WTC11 (cell line): ENCODE measurements around the gene ZNF749. TPM values are rescaled to one million over a fixed set of nuclear protein-coding genes. Genes with fewer than 3 reads are reported as not detected.

Experiments
- ATAC-seq: fragments of 200-7000 bp; cut with Tn5 transposase; 2 replicates; pipeline ENCODE4 v1.10.0; 2021; ENCODE audit warnings: mild to moderate bottlenecking, moderate library complexity
- CTCF ChIA-PET: fragments of 300-600 bp; sonication (Branson Sonifier 250); formaldehyde crosslinking; loops from one replicate; lab custom pipeline; 2021; ENCODE audit warnings: antibody characterized with exemption; lab: Charles Lee
- POLR2A ChIA-PET: fragments of 350-600 bp; sonication (Branson Sonifier 250); formaldehyde crosslinking; loops from one replicate; lab custom pipeline; 2021; ENCODE audit warnings: antibody characterized with exemption; lab: Charles Lee
- DNase-seq: peaks from one replicate; pipeline ENCODE4 v3.0.0; 2021; ENCODE audit warnings: low spot score
- H3K27ac Mint-ChIP-seq: 2 replicates; pipeline ENCODE4 v1.8.0; 2021; ENCODE audit warnings: mixed read lengths
- H3K27me3 Mint-ChIP-seq: 2 replicates; pipeline ENCODE4 v1.8.0; 2021; ENCODE audit warnings: low read depth, mild to moderate bottlenecking, moderate library complexity, mixed read lengths
- H3K36me3 Mint-ChIP-seq: 2 replicates; pipeline ENCODE4 v1.8.0; 2021; ENCODE audit warnings: mixed read lengths
- H3K4me1 Mint-ChIP-seq: 2 replicates; pipeline ENCODE4 v1.8.0; 2022; ENCODE audit warnings: mixed read lengths
- H3K4me3 Mint-ChIP-seq: 2 replicates; pipeline ENCODE4 v1.8.0; 2021; ENCODE audit warnings: mild to moderate bottlenecking, moderate library complexity, mixed read lengths
- H3K9me3 Mint-ChIP-seq: 2 replicates; pipeline ENCODE4 v1.8.0; 2021; ENCODE audit warnings: mixed read lengths
- AR ChIP-seq: fragments of 250-450 bp; sonication (Bioruptor Pico); IDR thresholded peaks from 2 replicates; pipeline ENCODE4 v1.9.0; 2021; ENCODE audit warnings: mild to moderate bottlenecking
- CREB1 ChIP-seq: sonication (generic); formaldehyde crosslinking; IDR thresholded peaks from 2 replicates; pipeline ENCODE4 v1.8.0; 2023; ENCODE audit warnings: mild to moderate bottlenecking, missing genetic modification reagents
- GTF2I ChIP-seq: fragments of 250-450 bp; sonication (Bioruptor Pico); conservative IDR thresholded peaks from 2 replicates; pipeline ENCODE4 v1.4.0; 2021; ENCODE audit warnings: mild to moderate bottlenecking
- JUN ChIP-seq: sonication (generic); formaldehyde crosslinking; IDR thresholded peaks from 2 replicates; pipeline ENCODE4 v1.8.0; 2023; ENCODE audit warnings: mild to moderate bottlenecking, missing genetic modification reagents
- MXD4 ChIP-seq: fragments of 250-450 bp; sonication (Bioruptor Pico); IDR thresholded peaks from 2 replicates; pipeline ENCODE4 v1.8.0; 2021; ENCODE audit warnings: mild to moderate bottlenecking, moderate library complexity, borderline replicate concordance
- MYBL2 ChIP-seq: sonication (generic); formaldehyde crosslinking; IDR thresholded peaks from 2 replicates; pipeline ENCODE4 v1.8.1; 2023; ENCODE audit warnings: mild to moderate bottlenecking, moderate library complexity, missing genetic modification reagents
- RELA ChIP-seq: sonication (generic); formaldehyde crosslinking; IDR thresholded peaks from 2 replicates; pipeline ENCODE4 v1.8.1; 2022; ENCODE audit warnings: missing genetic modification reagents, mild to moderate bottlenecking, borderline replicate concordance
- ZBTB43 ChIP-seq: sonication (generic); formaldehyde crosslinking; IDR thresholded peaks from 2 replicates; pipeline ENCODE4 v1.8.1; 2023; ENCODE audit warnings: mild to moderate bottlenecking, missing genetic modification reagents
- ZNF138 ChIP-seq: sonication (generic); formaldehyde crosslinking; conservative IDR thresholded peaks from 2 replicates; pipeline ENCODE4 v1.8.1; 2022; ENCODE audit warnings: mild to moderate bottlenecking, moderate library complexity, missing genetic modification reagents
- ZNF219 ChIP-seq: sonication (generic); formaldehyde crosslinking; IDR thresholded peaks from 2 replicates; pipeline ENCODE4 v1.8.0; 2023; ENCODE audit warnings: missing genetic modification reagents, mild to moderate bottlenecking, borderline replicate concordance
- ZNF416 ChIP-seq: fragments of 250-450 bp; sonication (Bioruptor Pico); IDR thresholded peaks from 2 replicates; pipeline ENCODE4 v1.9.0; 2021; ENCODE audit warnings: mild to moderate bottlenecking, inconsistent platforms
- total RNA-seq: library from RNA; stranded (reverse); gene quantifications from 3 replicates; pipeline ENCODE4 v1.2.3, GENCODE V29; 2021
- TF ChIP-seq, protein P1 (sequence below): sonication (generic); formaldehyde crosslinking; conservative IDR thresholded peaks from 2 replicates; pipeline ENCODE4 v1.8.1; 2022; ENCODE audit warnings: mild to moderate bottlenecking, missing genetic modification reagents
- TF ChIP-seq, protein P2 (sequence below): sonication (generic); formaldehyde crosslinking; IDR thresholded peaks from 2 replicates; pipeline ENCODE4 v1.8.0; 2023; ENCODE audit warnings: missing genetic modification reagents, mild to moderate bottlenecking, borderline replicate concordance
- TF ChIP-seq, protein P3 (sequence below): sonication (generic); formaldehyde crosslinking; IDR thresholded peaks from 2 replicates; pipeline ENCODE4 v1.8.0; 2022; ENCODE audit warnings: mild to moderate bottlenecking, missing genetic modification reagents

ZNF749 gene
- total RNA-seq, 1 experiment from 2014 or later, result 34.6 TPM

DNA sequence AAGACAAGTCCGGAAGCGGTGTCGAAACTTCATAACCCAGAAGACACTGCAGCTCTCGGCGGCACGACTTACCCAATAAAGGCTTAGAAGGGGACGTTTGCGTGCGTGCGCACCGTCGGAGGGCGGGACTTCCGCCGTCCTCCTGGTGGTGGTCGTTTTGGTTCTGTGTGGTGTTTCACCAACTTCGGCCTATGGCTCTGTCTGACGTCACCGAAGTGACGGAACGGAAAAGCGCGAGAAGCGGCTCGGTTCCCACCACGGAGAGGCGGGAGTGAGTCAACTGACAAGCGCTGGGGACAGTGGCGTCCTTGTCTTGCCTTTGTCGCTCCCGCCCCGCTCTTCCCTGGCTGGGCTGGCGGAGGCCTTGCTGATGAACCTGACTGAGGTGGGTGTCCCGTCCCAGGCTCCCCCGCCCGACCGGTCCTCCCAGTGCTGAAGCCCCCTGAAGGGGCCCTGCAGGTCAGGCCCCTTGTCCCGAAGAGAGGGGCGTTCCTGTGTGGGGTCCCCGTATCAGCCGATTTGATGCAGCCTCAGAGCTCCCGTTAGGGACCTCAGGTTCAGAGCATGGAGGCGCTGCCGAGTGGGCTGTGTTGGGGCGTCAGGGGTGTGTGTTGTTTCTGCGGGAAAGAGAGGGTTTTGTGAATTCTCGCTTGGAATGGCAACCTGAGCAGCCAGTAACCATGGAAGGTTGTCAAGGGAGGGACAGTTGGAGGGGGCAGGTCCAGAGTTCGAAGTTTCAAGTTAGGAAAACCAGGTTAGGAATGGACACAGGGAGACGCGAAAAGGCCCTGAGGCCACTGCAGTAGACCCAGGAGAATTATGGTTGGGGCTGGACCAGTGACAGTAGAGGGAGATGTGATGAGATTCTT is 45.2 kb upstream of the ZNF749 start, which contains the start of gene ZNF548 (continued):
- TF ChIP-seq AR (CRISPR knock-in tag), result no peak
- TF ChIP-seq ZNF219 (CRISPR knock-in tag), result no peak
- TF ChIP-seq, protein P1, sequence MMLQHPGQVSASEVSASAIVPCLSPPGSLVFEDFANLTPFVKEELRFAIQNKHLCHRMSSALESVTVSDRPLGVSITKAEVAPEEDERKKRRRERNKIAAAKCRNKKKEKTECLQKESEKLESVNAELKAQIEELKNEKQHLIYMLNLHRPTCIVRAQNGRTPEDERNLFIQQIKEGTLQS (CRISPR knock-in tag), result no peak
- TF ChIP-seq, protein P2, sequence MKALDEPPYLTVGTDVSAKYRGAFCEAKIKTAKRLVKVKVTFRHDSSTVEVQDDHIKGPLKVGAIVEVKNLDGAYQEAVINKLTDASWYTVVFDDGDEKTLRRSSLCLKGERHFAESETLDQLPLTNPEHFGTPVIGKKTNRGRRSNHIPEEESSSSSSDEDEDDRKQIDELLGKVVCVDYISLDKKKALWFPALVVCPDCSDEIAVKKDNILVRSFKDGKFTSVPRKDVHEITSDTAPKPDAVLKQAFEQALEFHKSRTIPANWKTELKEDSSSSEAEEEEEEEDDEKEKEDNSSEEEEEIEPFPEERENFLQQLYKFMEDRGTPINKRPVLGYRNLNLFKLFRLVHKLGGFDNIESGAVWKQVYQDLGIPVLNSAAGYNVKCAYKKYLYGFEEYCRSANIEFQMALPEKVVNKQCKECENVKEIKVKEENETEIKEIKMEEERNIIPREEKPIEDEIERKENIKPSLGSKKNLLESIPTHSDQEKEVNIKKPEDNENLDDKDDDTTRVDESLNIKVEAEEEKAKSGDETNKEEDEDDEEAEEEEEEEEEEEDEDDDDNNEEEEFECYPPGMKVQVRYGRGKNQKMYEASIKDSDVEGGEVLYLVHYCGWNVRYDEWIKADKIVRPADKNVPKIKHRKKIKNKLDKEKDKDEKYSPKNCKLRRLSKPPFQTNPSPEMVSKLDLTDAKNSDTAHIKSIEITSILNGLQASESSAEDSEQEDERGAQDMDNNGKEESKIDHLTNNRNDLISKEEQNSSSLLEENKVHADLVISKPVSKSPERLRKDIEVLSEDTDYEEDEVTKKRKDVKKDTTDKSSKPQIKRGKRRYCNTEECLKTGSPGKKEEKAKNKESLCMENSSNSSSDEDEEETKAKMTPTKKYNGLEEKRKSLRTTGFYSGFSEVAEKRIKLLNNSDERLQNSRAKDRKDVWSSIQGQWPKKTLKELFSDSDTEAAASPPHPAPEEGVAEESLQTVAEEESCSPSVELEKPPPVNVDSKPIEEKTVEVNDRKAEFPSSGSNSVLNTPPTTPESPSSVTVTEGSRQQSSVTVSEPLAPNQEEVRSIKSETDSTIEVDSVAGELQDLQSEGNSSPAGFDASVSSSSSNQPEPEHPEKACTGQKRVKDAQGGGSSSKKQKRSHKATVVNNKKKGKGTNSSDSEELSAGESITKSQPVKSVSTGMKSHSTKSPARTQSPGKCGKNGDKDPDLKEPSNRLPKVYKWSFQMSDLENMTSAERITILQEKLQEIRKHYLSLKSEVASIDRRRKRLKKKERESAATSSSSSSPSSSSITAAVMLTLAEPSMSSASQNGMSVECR, result no peak
- TF ChIP-seq ZBTB43 (CRISPR knock-in tag), result no peak
- TF ChIP-seq, protein P3, sequence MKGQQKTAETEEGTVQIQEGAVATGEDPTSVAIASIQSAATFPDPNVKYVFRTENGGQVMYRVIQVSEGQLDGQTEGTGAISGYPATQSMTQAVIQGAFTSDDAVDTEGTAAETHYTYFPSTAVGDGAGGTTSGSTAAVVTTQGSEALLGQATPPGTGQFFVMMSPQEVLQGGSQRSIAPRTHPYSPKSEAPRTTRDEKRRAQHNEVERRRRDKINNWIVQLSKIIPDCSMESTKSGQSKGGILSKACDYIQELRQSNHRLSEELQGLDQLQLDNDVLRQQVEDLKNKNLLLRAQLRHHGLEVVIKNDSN, result no peak
- TF ChIP-seq RELA, result no peak
- TF ChIP-seq JUN (CRISPR knock-in tag), result no peak
- TF ChIP-seq, all 79 proteins: peak for 10

GRCh38 chr19:57395710-57396109 is 39.4 kb upstream of the ZNF749 start:
- POLR2A ChIA-PET, result no interaction called here
- Mint-ChIP-seq H3K4me3 (no peak overlapping the region), H3K27ac (no peak overlapping the region), H3K27me3 (no peaks in the 10 kb centered on the region; the same call in 1 of the 2 replicates)
- no peak for DNase-seq
- no peak for ATAC-seq
- TF ChIP-seq CREB1 (CRISPR knock-in tag), result no peak
- no peak for TF ChIP-seq MXD4 (CRISPR knock-in tag)
- TF ChIP-seq ZNF138 (CRISPR knock-in tag), result no peak
- no peak for TF ChIP-seq ZNF416 (CRISPR knock-in tag)
- TF ChIP-seq GTF2I (CRISPR knock-in tag), result no peak
- no peak for TF ChIP-seq MYBL2
- TF ChIP-seq, all 79 proteins: peak for 0
- H3K4me1 Mint-ChIP-seq, result peaks cover 7% of the 10 kb centered on the region
- H3K9me3 Mint-ChIP-seq, result no peaks in the 10 kb centered on the region
- CTCF ChIA-PET, result no interaction called here
- peaks cover 25% of the 10 kb centered on the region for H3K36me3 Mint-ChIP-seq
